AG09319 (cell line): ENCODE data around the gene HS6ST3.

Experiments used
- DNase-seq: peaks from one replicate; pipeline ENCODE4 v3.0.0-alpha.2; 2010; ENCODE audit warnings: low read depth; ENCODE audit errors: extremely low read depth
- TF ChIP-seq, protein P1 (sequence below): IDR thresholded peaks from 2 replicates; pipeline ENCODE4 v1.5.1; 2011; ENCODE audit warnings: low read depth, mild to moderate bottlenecking, inconsistent platforms, low read length, moderate library complexity

HS6ST3 gene

GRCh38 chr13:96667294-96668018, 577.5 kb downstream of the HS6ST3 start:
- TF ChIP-seq, protein P1, sequence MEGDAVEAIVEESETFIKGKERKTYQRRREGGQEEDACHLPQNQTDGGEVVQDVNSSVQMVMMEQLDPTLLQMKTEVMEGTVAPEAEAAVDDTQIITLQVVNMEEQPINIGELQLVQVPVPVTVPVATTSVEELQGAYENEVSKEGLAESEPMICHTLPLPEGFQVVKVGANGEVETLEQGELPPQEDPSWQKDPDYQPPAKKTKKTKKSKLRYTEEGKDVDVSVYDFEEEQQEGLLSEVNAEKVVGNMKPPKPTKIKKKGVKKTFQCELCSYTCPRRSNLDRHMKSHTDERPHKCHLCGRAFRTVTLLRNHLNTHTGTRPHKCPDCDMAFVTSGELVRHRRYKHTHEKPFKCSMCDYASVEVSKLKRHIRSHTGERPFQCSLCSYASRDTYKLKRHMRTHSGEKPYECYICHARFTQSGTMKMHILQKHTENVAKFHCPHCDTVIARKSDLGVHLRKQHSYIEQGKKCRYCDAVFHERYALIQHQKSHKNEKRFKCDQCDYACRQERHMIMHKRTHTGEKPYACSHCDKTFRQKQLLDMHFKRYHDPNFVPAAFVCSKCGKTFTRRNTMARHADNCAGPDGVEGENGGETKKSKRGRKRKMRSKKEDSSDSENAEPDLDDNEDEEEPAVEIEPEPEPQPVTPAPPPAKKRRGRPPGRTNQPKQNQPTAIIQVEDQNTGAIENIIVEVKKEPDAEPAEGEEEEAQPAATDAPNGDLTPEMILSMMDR: no peak
- no peak for DNase-seq

- TF ChIP-seq, protein P1: no peak
- DNase-seq: no peak
Observed at GRCh38 chr13:96671073-96671472, 581.2 kb downstream of the HS6ST3 start.

GRCh38 chr13:96672016-96672415, 582.1 kb downstream of the HS6ST3 start:
- TF ChIP-seq, protein P1: no peak
- no peak for DNase-seq

- no peak for DNase-seq
- TF ChIP-seq, protein P1: no peak
Observed at GRCh38 chr13:96673825-96674224, 583.9 kb downstream of the HS6ST3 start.

DNA sequence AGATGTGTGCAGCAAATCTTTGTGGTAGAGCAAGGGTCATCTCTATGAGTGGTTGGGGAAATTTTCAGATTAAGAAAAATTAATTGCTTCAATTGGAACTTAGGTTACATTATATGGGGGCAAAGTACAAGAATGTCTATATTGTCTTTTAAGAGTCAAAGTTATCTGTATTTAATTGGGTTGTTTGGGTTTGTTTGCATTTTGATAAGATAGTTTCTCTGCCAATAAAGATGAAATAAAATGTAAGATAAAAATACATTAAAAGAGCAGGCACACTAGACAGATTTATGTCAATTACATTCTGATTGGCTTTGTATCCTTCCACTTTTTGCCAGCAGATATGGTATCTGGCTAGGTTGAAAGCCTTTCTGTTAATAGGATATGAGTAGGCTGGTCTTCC, 587.1 kb downstream of the HS6ST3 start:
- TF ChIP-seq, protein P1: no peak
- no peak for DNase-seq

- no peak for DNase-seq
- TF ChIP-seq, protein P1: no peak
Observed at GRCh38 chr13:96678801-96679200, 588.9 kb downstream of the HS6ST3 start.

- TF ChIP-seq, protein P1: no peak
- no peak for DNase-seq
Observed at GRCh38 chr13:96680898-96681297, 591.0 kb downstream of the HS6ST3 start.
